Measurements from ENCODE around the gene SPC25.

Gene SPC25

GRCh38 chr2:168835969-168836368 is 54.3 kb downstream of the SPC25 start:
- DNase-seq: no peak

- no peak for DNase-seq
Observed at GRCh38 chr2:168831662-168832061, 58.6 kb downstream of the SPC25 start.

- DNase-seq: no peak
Observed at GRCh38 chr2:168830958-168831357, 59.3 kb downstream of the SPC25 start.

- DNase-seq: no peak
Observed at GRCh38 chr2:168825126-168825525, 65.1 kb downstream of the SPC25 start.

DNA sequence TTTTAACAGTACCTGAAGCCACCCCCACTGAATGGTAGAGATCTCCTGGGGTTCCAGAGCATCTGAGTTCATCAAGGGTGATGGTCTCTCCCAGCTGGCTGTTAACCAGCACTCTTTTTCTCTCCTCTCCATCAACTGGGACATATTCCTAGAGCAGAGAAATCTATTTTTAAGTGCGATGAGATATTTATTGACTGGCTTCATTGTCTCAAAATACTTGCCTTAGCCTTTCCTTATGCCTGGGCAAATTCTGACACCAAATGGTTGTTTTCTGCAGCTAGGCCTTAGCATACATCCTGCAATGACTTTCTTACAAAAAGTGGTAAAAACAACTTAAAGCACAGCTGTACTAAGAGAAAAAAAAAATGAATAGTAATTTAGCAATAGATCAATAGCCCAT is 68.2 kb downstream of the SPC25 start:
- DNase-seq: no peak

- no peak for DNase-seq
Observed at GRCh38 chr2:168821577-168821976, 68.7 kb downstream of the SPC25 start.
